ENCODE results near the gene CCNY. TPM values are rescaled to one million over a fixed set of nuclear protein-coding genes. Genes with fewer than 3 reads are reported as not detected.

CCNY gene
- total and polyA plus RNA-seq, 8 donors = 60.9 to 87.6 (median 81.7) TPM

- ATAC-seq (no peak), DNase-seq (no peak)
- H3K4me1 ChIP-seq = no peaks in the 10 kb centered on the region
- no peaks in the 10 kb centered on the region for H3K27me3 ChIP-seq
- peaks cover 0 to 8% of the 10 kb centered on the region in 2 donors for H3K36me3 ChIP-seq
- no peak overlapping the region for H3K4me3 ChIP-seq
- no peaks in the 10 kb centered on the region for H3K9me3 ChIP-seq
- no peak for TF ChIP-seq CTCF (IDR thresholded peaks at IDR 0.05)
- no peak overlapping the region for H3K27ac ChIP-seq
- intact Hi-C loops (cut with DNase I) = no loop called here
These were observed 243.6 kb downstream of the CCNY start for GRCh38 chr10:35579726-35580422.

GRCh38 chr10:35580423-35580770, 244.1 kb downstream of the CCNY start:
- H3K27me3 ChIP-seq = no peaks in the 10 kb centered on the region
- no peak overlapping the region for H3K27ac ChIP-seq
- peaks cover 0 to 7% of the 10 kb centered on the region in 2 donors for H3K36me3 ChIP-seq
- ATAC-seq (no peak), DNase-seq (no peak)
- no peaks in the 10 kb centered on the region for H3K9me3 ChIP-seq
- no peak overlapping the region for H3K4me3 ChIP-seq
- TF ChIP-seq CTCF (IDR thresholded peaks at IDR 0.05) = no peak
- H3K4me1 ChIP-seq = no peaks in the 10 kb centered on the region
- intact Hi-C loops (cut with DNase I) = no loop called here

- Histone ChIP-seq H3K4me1 (no peaks in the 10 kb centered on the region), H3K27ac (no peak overlapping the region)
- intact Hi-C loops (cut with DNase I) = no loop called here
These were observed 245.3 kb downstream of the CCNY start for GRCh38 chr10:35581655-35582054.

GRCh38 chr10:35584946-35585345, 248.6 kb downstream of the CCNY start:
- Histone ChIP-seq H3K27me3 (no peaks in the 10 kb centered on the region), H3K4me1 (no peaks in the 10 kb centered on the region), H3K9me3 (no peaks in the 10 kb centered on the region), H3K4me3 (no peak overlapping the region), H3K27ac (no peak overlapping the region), H3K36me3 (no peaks in the 10 kb centered on the region)
- intact Hi-C loops (cut with DNase I) = no loop called here
- DNase-seq = no peak
- no peak for TF ChIP-seq CTCF (IDR thresholded peaks at IDR 0.05)
- no peak for ATAC-seq

More at GRCh38 chr10:35581655-35582054, 245.3 kb downstream of the CCNY start:
- no peak for TF ChIP-seq CTCF (IDR thresholded peaks at IDR 0.05)
- Histone ChIP-seq H3K27me3 (no peaks in the 10 kb centered on the region), H3K4me3 (no peak overlapping the region), H3K9me3 (no peaks in the 10 kb centered on the region), H3K36me3 (no peaks in the 10 kb centered on the region)
- DNase-seq = no peak
- ATAC-seq = no peak

- no peaks in the 10 kb centered on the region for H3K9me3 ChIP-seq
- DNase-seq (no peak), ATAC-seq (no peak)
- TF ChIP-seq CTCF (IDR thresholded peaks at IDR 0.05) = no peak
- no peak overlapping the region for H3K27ac ChIP-seq
- H3K4me3 ChIP-seq = no peak overlapping the region
- no peaks in the 10 kb centered on the region for H3K27me3 ChIP-seq
- intact Hi-C loops (cut with DNase I) = no loop called here
- no peaks in the 10 kb centered on the region for H3K36me3 ChIP-seq
- H3K4me1 ChIP-seq = no peaks in the 10 kb centered on the region
These were observed 249.0 kb downstream of the CCNY start for GRCh38 chr10:35585356-35585755.
